Transverse colon (tissue), 4 donors: Measurements from ENCODE around the gene WRNIP1.

Source experiments
- POLR2A ChIP-seq: fragments of 450-650 bp; IDR thresholded peaks from one replicate; pipeline ENCODE4 v1.6.1; 2016; ENCODE audit warnings: antibody characterized with exemption, mild to moderate bottlenecking, moderate library complexity
- POLR2AphosphoS5 ChIP-seq, 3 donors: sonication (generic); formaldehyde crosslinking; IDR thresholded peaks; one replicate each; pipeline ENCODE4 v1.6.1; 2016; ENCODE audit warnings: antibody characterized with exemption in 3 of 3
- TF ChIP-seq, protein P1 (sequence below), 5 experiments: fragments of 200-600 bp in 3 of 5; fragments of 450-650 bp in 2 of 5; sonication (generic) in 3 of 5; IDR thresholded peaks; 1 replicate in 2 of 5; 2 replicates in 3 of 5; pipeline ENCODE4 v1.5.1; 2016 to 2017; ENCODE audit warnings: antibody characterized with exemption in 5 of 5, inconsistent platforms in 3 of 5, mild to moderate bottlenecking in 2 of 5, moderate library complexity in 1 of 5

GRCh38 chr6:2800552-2801316 lies 35.5 kb downstream of the WRNIP1 start:
- TF ChIP-seq, protein P1, sequence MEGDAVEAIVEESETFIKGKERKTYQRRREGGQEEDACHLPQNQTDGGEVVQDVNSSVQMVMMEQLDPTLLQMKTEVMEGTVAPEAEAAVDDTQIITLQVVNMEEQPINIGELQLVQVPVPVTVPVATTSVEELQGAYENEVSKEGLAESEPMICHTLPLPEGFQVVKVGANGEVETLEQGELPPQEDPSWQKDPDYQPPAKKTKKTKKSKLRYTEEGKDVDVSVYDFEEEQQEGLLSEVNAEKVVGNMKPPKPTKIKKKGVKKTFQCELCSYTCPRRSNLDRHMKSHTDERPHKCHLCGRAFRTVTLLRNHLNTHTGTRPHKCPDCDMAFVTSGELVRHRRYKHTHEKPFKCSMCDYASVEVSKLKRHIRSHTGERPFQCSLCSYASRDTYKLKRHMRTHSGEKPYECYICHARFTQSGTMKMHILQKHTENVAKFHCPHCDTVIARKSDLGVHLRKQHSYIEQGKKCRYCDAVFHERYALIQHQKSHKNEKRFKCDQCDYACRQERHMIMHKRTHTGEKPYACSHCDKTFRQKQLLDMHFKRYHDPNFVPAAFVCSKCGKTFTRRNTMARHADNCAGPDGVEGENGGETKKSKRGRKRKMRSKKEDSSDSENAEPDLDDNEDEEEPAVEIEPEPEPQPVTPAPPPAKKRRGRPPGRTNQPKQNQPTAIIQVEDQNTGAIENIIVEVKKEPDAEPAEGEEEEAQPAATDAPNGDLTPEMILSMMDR (IDR thresholded peaks at IDR 0.05): no peak
- TF ChIP-seq POLR2AphosphoS5 (IDR thresholded peaks at IDR 0.05) (no peak), POLR2A (no peak)
